ENCODE results near the gene LRMDA. TPM values are rescaled to one million over a fixed set of nuclear protein-coding genes. Genes with fewer than 3 reads are reported as not detected.

Gene LRMDA
- polyA plus RNA-seq, 1 donor (not counting 4 experiments of a cell fraction or from before 2014, with no cell fraction given) = not detected

DNA sequence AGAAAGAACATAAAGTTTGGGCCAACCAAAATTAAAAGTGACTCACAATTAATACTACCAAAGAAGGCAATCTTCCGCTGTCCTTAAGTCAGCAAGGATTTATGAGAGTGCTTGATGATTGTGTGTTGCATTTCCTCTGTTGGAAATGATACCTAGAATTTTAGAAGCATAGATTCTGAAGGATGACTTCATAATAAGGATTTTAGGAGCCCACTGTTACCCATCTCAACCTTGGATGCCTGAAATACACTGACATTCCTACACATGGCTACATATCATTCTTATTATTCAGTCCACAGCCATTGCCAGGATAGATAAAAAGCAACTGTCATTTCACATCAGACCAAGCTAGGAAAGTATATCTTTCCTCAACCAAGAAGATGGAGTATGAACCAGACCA lies 823.8 kb downstream of the LRMDA start:
- H3K27ac ChIP-seq (ENCODE audit: control insufficient read depth, insufficient read depth, low read length) = no peak overlapping the region
- no peak overlapping the region for H3K4me2 ChIP-seq (ENCODE audit: control insufficient read depth, extremely low read depth, insufficient read depth, low read depth, low read length)
- H3K27me3 ChIP-seq (ENCODE audit: control insufficient read depth, extremely low read depth, insufficient read depth, low read length) = no peaks in the 10 kb centered on the region
- peaks cover 5% of the 10 kb centered on the region for H3K4me1 ChIP-seq (ENCODE audit: control insufficient read depth, extremely low read depth, insufficient read depth, low read length)
- H3K9ac ChIP-seq (ENCODE audit: control insufficient read depth, extremely low read depth, insufficient read depth, low read length) = no peak overlapping the region
- H2AFZ ChIP-seq (ENCODE audit: control insufficient read depth, low read length) = no peak overlapping the region
- dilution Hi-C loops (cut with MboI; ENCODE audit: extremely low pct_ligation_motif_present, low sequenced_read_pairs) = no loop called here
- no peaks in the 10 kb centered on the region for H3K79me2 ChIP-seq (ENCODE audit: control insufficient read depth, insufficient read depth, low read length)
- H3K36me3 ChIP-seq (ENCODE audit: control insufficient read depth in 2 of 2, extremely low read depth in 1 of 2, insufficient read depth in 2 of 2, low read length in 2 of 2) = no peaks in the 10 kb centered on the region
- H4K20me1 ChIP-seq (ENCODE audit: control insufficient read depth, extremely low read depth, insufficient read depth, low read length) = no peaks in the 10 kb centered on the region
- DNase-seq (ENCODE audit: low read depth, low spot score) = no peak
- no peaks in the 10 kb centered on the region for H3K9me3 ChIP-seq (ENCODE audit: control insufficient read depth, low read depth, low read length)
- H3K4me3 ChIP-seq (ENCODE audit: control insufficient read depth in 2 of 3, extremely low read depth in 1 of 3, insufficient read depth in 2 of 3, low read depth in 1 of 3, low read length in 3 of 3) = no peak overlapping the region
- H3K9me1 ChIP-seq (ENCODE audit: control insufficient read depth, extremely low read depth, insufficient read depth, low read length) = no peaks in the 10 kb centered on the region
- TF ChIP-seq EZH2 (IDR thresholded peaks at IDR 0.05; ENCODE audit: low read length) = no peak
- TF ChIP-seq, protein P1, sequence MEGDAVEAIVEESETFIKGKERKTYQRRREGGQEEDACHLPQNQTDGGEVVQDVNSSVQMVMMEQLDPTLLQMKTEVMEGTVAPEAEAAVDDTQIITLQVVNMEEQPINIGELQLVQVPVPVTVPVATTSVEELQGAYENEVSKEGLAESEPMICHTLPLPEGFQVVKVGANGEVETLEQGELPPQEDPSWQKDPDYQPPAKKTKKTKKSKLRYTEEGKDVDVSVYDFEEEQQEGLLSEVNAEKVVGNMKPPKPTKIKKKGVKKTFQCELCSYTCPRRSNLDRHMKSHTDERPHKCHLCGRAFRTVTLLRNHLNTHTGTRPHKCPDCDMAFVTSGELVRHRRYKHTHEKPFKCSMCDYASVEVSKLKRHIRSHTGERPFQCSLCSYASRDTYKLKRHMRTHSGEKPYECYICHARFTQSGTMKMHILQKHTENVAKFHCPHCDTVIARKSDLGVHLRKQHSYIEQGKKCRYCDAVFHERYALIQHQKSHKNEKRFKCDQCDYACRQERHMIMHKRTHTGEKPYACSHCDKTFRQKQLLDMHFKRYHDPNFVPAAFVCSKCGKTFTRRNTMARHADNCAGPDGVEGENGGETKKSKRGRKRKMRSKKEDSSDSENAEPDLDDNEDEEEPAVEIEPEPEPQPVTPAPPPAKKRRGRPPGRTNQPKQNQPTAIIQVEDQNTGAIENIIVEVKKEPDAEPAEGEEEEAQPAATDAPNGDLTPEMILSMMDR (optimal IDR thresholded peaks at IDR 0.05 in 1 of 3, IDR thresholded peaks at IDR 0.05 in 1 of 3, conservative IDR thresholded peaks at IDR 0.05 in 1 of 3; ENCODE audit: extremely low read depth in 1 of 3, insufficient read depth in 2 of 3, low read length in 3 of 3) = no peak
- no peak for FAIRE-seq

DNA sequence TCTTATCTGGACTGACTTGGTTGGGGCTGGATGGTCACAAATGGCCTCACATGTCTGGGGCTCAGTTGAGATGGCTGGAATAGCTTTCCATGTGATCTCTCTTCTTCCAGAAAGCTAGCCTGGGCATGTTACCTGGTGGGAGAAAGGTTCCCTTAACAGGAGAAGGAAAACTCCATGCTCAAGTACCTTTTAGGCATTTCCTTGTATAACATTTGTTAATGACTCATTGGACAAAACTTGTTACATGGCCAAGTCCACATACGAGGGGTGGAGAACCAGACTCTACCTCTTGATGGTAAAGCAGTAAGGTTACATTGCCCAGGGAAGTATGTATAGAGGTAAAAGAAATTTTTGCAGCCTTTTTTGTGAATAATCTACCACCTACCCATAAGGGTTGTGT lies 826.4 kb downstream of the LRMDA start:
- H3K4me2 ChIP-seq (ENCODE audit: control insufficient read depth, extremely low read depth, insufficient read depth, low read depth, low read length) = no peak overlapping the region
- H3K9me3 ChIP-seq (ENCODE audit: control insufficient read depth, low read depth, low read length) = no peaks in the 10 kb centered on the region
- no peaks in the 10 kb centered on the region for H3K9me1 ChIP-seq (ENCODE audit: control insufficient read depth, extremely low read depth, insufficient read depth, low read length)
- DNase-seq (ENCODE audit: low read depth, low spot score) (peak; percentile 23), FAIRE-seq (peak; percentile 75)
- H4K20me1 ChIP-seq (ENCODE audit: control insufficient read depth, extremely low read depth, insufficient read depth, low read length) = no peaks in the 10 kb centered on the region
- H2AFZ ChIP-seq (ENCODE audit: control insufficient read depth, low read length) = no peak overlapping the region
- no peak for TF ChIP-seq EZH2 (IDR thresholded peaks at IDR 0.05; ENCODE audit: low read length)
- TF ChIP-seq, protein P1 (optimal IDR thresholded peaks at IDR 0.05 in 1 of 3, IDR thresholded peaks at IDR 0.05 in 1 of 3, conservative IDR thresholded peaks at IDR 0.05 in 1 of 3; ENCODE audit: extremely low read depth in 1 of 3, insufficient read depth in 2 of 3, low read length in 3 of 3) = no peak
- H3K4me3 ChIP-seq (ENCODE audit: control insufficient read depth in 2 of 3, extremely low read depth in 1 of 3, insufficient read depth in 2 of 3, low read depth in 1 of 3, low read length in 3 of 3) = no peak overlapping the region
- no peaks in the 10 kb centered on the region for H3K27me3 ChIP-seq (ENCODE audit: control insufficient read depth, extremely low read depth, insufficient read depth, low read length)
- peaks cover 5% of the 10 kb centered on the region for H3K4me1 ChIP-seq (ENCODE audit: control insufficient read depth, extremely low read depth, insufficient read depth, low read length)
- dilution Hi-C loops (cut with MboI; ENCODE audit: extremely low pct_ligation_motif_present, low sequenced_read_pairs) = no loop called here
- H3K9ac ChIP-seq (ENCODE audit: control insufficient read depth, extremely low read depth, insufficient read depth, low read length) = no peak overlapping the region
- H3K79me2 ChIP-seq (ENCODE audit: control insufficient read depth, insufficient read depth, low read length) = no peaks in the 10 kb centered on the region
- H3K27ac ChIP-seq (ENCODE audit: control insufficient read depth, insufficient read depth, low read length) = no peak overlapping the region
- no peaks in the 10 kb centered on the region for H3K36me3 ChIP-seq (ENCODE audit: control insufficient read depth in 2 of 2, extremely low read depth in 1 of 2, insufficient read depth in 2 of 2, low read length in 2 of 2)

Data from keratinocyte (primary cell).